Kidney glomerular epithelial cell (primary cell): Measurements from ENCODE around the gene MMD.
"Not testable (repeated sequence)": the region's sequence is repeated elsewhere in the genome, so short reads cannot be mapped to it uniquely, and the experiment has no call there.

Experiments
- DNase-seq: peaks from one replicate; lab custom pipeline; 2025; lab: John Stamatoyannopoulos, UW

MMD gene

GRCh38 chr17:55391764-55392467 is 29.7 kb downstream of the MMD start:
- no peak for DNase-seq

GRCh38 chr17:55391244-55391757 is 30.3 kb downstream of the MMD start:
- no peak for DNase-seq

GRCh38 chr17:55390364-55390977 is 31.2 kb downstream of the MMD start:
- no peak for DNase-seq

GRCh38 chr17:55389715-55390114 is 31.9 kb downstream of the MMD start:
- DNase-seq, result not testable (repeated sequence)

GRCh38 chr17:55388842-55389241 is 32.8 kb downstream of the MMD start:
- no peak for DNase-seq

- no peak for DNase-seq
These were observed 34.8 kb downstream of the MMD start for GRCh38 chr17:55386796-55387332.

GRCh38 chr17:55384643-55385232 is 36.9 kb downstream of the MMD start:
- DNase-seq, result no peak

GRCh38 chr17:55383771-55384642 is 37.6 kb downstream of the MMD start:
- DNase-seq, result no peak

GRCh38 chr17:55381017-55381770 is 40.4 kb downstream of the MMD start:
- DNase-seq, result no peak

- DNase-seq, result no peak
These were observed 43.9 kb downstream of the MMD start for GRCh38 chr17:55377671-55378275.

- no peak for DNase-seq
These were observed 52.9 kb downstream of the MMD start for GRCh38 chr17:55368706-55369105.

GRCh38 chr17:55366020-55366481 is 55.6 kb downstream of the MMD start:
- no peak for DNase-seq

GRCh38 chr17:55363033-55363432 is 58.6 kb downstream of the MMD start:
- no peak for DNase-seq

GRCh38 chr17:55360971-55361370 is 60.7 kb downstream of the MMD start:
- no peak for DNase-seq

- DNase-seq, result peak; percentile 59
These were observed 65.0 kb downstream of the MMD start for GRCh38 chr17:55356434-55357328.

GRCh38 chr17:55354941-55355340 is 66.7 kb downstream of the MMD start:
- no peak for DNase-seq

- DNase-seq, result no peak
These were observed 67.6 kb downstream of the MMD start for GRCh38 chr17:55354010-55354409.

- DNase-seq, result no peak
These were observed 70.4 kb downstream of the MMD start for GRCh38 chr17:55351226-55351625.

- no peak for DNase-seq
These were observed 70.8 kb downstream of the MMD start for GRCh38 chr17:55350825-55351205.
